GM21825 (cell line): ENCODE measurements around the gene GIGYF2.

ENCODE experiments used
- ATAC-seq: cut with Tn5 transposase; IDR thresholded peaks from one replicate; pipeline ENCODE4 v1.9.1; 2021; ENCODE audit warnings: mild to moderate bottlenecking, moderate library complexity; ENCODE audit not compliant: unreplicated experiment

GIGYF2 gene

DNA sequence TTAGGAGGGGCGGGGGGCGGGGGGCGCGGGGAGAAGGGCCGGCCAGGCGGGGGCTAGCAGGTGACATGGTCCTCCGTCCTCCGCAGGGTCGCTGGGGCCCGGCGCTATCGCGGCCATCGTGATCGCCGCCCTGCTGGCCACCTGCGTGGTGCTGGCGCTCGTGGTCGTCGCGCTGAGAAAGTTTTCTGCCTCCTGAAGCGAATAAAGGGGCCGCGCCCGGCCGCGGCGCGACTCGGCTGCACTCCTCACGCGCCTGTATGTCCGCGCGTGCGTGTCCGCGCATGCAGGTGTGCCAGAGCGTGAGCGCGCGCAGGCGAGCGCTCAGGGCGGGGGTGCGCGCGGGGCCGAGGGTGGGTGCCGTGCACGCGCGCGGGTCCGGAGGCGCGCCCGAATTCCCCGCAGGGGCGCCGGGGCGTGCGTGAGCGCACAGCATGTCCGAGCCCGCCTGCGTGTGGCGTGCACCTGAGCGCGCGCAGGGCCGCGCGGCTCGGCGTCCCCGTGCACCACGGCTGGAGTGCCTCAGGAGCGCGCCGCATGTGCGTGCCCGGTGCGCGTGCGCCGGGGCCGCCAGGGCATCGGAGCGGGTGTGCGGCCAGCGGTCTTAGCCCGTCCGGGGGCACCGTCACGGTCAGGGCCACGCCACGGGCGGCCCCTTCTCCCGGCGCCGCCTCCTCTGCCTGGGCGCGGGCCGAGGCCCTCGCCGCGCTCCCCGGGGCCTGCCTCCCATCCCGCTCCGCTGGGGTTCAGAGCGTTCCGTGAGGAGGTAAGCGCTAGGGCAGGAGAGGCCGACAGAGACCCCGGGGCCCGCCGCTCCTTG lies 179.2 kb downstream of the GIGYF2 start:
- ATAC-seq: no peak

DNA sequence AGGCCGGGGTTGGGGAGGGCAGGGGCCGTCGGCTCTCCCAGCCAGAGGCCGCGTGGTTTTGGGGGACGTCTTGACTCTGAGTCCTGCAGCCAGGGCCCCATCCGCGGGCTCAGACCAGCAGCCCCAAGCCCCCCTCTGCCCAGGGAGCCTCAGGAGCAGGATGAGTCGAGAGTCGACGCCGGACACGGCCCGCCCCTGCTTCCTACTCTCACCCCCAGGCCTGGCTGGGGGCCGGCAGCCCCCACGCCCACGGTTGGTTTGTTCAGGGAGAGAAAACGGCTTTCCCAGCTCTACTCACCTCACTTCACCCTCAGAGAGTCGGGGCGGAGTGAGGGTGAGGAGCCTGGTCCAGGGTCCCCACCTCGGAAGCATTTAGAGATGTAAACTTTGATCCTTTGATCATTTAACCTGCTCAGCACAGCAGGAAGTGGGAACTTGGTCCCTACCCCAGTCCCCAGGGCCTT lies 179.9 kb downstream of the GIGYF2 start:
- ATAC-seq: no peak

GRCh38 chr2:232877940-232878511 lies 180.9 kb downstream of the GIGYF2 start:
- no peak for ATAC-seq

- no peak for ATAC-seq
These were observed 181.9 kb downstream of the GIGYF2 start for GRCh38 chr2:232878855-232879617.

DNA sequence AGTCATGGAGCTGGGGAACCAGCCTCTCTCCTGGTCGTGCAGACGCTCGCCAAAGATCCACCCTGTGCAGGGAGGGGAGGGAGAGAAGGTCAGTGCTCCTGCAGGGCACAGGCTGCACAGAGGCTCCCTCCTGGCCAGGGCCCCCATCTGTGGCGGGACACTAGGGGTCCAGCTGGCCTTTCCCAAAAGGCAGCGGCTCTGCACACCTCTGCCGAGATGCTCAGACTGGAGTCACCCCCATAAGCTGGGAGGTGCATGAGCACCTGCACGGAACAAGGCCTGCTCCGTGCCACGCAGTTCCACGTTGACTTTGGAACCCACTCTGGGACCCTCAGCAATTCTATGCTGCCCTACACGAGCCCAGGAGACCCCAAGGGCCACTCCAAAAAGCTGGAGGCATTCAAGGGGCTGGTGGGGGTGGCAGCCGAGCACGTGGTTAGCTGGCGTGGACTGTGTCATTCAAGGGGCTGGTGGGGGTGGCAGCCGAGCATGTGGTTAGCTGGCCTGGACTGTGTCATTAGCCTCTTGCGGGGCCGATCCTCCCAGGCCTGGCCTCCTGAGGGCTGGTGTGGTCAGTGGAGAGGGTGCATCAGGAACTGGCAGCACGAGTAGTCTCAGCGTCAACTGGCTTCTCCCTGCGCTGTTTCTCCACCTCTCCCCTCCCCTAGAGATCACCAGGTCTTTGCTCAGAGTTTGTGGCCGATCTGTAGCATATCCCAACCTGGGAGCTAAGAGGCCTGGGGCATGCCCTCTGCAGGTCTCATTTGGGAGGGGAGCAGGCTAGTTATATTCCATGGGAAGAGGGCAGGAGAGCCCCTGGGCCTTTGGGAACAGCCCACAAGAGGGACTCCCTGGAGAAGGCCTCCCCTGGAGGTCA lies 182.7 kb downstream of the GIGYF2 start:
- ATAC-seq: no peak

DNA sequence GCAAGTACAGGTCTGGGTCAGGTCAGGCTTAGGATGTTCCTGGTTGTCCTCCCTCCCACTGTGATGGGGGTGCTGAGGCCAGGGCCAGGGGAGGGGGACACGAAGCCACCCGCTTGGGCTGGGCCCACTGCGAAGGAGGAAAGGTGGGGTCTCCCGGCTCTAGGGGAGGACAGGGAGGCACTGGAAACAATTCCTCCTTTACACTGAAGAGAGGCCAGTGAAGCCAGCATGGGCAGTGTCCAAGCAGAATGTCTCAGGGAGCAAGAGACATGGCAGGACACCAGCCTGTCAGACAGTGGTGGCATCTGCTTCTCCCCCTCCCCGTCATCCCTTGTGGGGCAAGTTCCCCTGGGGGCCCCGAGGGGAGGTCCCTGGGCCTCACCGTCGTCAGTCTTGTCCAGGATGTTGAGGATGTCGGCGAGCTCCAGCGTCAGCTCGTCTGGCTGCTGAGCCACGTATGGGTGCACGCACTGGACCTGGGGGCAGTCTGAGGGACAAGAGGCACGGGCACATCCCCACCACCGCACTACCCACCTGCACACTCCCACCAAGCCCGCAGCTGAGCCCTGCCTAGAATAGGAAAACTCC lies 183.7 kb downstream of the GIGYF2 start:
- ATAC-seq: no peak

GRCh38 chr2:232882085-232882484 lies 185.0 kb downstream of the GIGYF2 start:
- ATAC-seq: no peak

DNA sequence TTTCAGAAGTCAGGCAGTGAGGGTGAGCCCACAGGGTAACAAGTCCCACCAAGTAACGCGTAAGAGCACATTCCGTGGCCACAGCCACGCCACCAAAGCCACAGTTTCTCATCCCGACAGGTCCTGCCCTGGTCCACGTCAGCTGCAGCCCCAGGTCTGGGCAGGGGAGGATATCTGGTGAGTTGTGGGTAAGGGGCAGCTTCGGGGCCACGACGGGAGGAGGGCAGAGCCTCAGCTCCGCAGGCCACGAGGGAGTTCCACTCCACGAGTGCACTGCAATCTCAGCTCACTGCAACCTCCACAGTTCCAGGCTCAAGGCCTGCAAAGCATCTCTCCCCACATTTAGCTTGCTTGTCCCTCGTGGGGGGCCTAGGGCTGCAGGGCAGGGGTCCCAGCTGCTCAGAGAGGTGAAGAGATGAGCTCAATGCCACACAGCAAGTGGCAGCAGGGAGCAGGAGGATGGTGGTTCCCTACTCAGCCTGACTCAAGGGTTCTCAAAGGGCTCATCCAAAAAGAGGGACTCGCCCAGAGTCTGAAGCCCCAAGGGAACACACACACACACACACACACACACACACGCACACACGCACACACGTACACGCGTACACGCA lies 185.5 kb downstream of the GIGYF2 start:
- ATAC-seq: no peak

- no peak for ATAC-seq
These were observed 186.1 kb downstream of the GIGYF2 start for GRCh38 chr2:232883116-232883721.

DNA sequence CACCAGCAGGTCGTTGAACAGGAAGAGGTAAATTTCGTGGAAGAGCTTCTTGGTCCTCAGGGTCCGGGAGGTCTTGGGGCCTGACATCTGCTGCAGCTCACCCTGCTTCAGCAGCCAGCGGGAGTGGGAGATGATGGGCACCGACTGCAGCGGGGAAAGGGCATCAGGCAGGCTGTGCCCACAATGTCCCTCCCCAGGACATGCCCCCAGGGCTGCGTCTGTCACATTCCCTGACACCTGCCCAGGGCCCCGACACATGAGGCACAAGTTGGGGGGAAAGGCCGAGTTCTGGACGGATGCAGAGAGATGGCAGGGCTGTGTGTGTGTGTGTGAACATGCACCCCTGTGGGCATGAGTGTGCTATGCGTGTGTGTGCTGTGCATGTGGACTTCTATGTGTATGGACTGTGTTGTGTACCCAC lies 186.9 kb downstream of the GIGYF2 start:
- ATAC-seq: no peak

- ATAC-seq: no peak
These were observed 187.6 kb downstream of the GIGYF2 start for GRCh38 chr2:232884549-232885263.

GRCh38 chr2:232885264-232885961 lies 188.3 kb downstream of the GIGYF2 start:
- ATAC-seq: no peak

- ATAC-seq: no peak
These were observed 189.0 kb downstream of the GIGYF2 start for GRCh38 chr2:232886176-232886575.

- ATAC-seq: no peak
These were observed 189.5 kb downstream of the GIGYF2 start for GRCh38 chr2:232886632-232887031.

DNA sequence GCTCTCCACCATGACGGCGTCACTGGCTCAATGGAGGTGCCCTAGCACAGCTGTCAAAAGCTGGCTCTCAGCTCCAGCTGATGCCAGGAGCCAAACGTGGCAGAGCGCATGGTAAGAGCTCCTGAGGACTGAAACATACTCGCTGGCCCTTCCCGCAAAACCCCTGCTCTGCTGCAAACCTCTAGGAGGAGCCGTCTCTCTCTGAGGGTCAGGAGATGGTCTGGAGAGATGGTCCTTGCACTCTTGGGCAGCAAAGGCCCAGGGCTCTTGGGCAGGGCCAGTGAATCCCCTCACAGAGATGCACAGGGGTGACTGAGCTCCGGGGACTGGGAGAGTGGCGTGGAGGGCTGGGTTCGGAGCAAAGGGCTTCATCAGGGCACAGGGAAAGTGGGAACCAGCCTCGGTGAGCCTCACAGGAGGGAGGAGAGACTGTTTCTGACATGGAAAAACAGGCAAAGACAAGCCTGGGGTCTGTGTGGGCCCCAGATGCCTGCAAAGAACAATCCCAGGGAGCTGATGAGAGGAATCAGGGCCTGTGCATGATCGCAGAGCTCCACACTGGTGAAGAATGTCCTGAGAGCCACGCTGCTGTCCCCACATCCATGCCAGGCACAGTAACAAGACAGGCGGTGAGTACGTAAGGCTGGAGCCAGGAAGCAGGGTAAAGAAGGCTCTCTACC lies 190.2 kb downstream of the GIGYF2 start:
- ATAC-seq: no peak

GRCh38 chr2:232888099-232888836 lies 191.1 kb downstream of the GIGYF2 start:
- no peak for ATAC-seq
